HepG2 (cell line): ENCODE data around the gene GADD45B. TPM values are rescaled to one million over a fixed set of nuclear protein-coding genes. Genes with fewer than 3 reads are reported as not detected.
A peak's percentile ranks its signal among the peaks of the same experiment; 100 is the strongest.

Experiments used
- ATF1 ChIP-seq: IDR thresholded peaks from 2 replicates; pipeline ENCODE4 v1.6.1; 2016; ENCODE audit warnings: mild to moderate bottlenecking, control low read depth
- CREM ChIP-seq, 2 experiments: sonication (generic) in 1 of 2; formaldehyde crosslinking in 1 of 2; IDR thresholded peaks; 2 replicates each; pipeline versions ENCODE4 v1.4.0 to v1.6.1; 2016 to 2020; ENCODE audit warnings: antibody characterized with exemption in 1 of 2, mild to moderate bottlenecking in 1 of 2, missing genetic modification reagents in 1 of 2
- EP300 ChIP-seq, 3 experiments: sonication (generic) in 1 of 3; formaldehyde crosslinking in 1 of 3; IDR thresholded peaks; 2 replicates each; pipeline versions ENCODE4 v1.5.1 to v1.6.1; 2011 to 2020; ENCODE audit warnings: low read depth in 2 of 3, low read length in 2 of 3, borderline replicate concordance in 1 of 3, improper control_type of control experiment in 1 of 3, mild to moderate bottlenecking in 1 of 3, missing genetic modification reagents in 1 of 3, moderate library complexity in 1 of 3
- GPN1 ChIP-seq: sonication (generic); formaldehyde crosslinking; IDR thresholded peaks from 2 replicates; pipeline ENCODE4 v1.5.1; 2020; ENCODE audit warnings: missing genetic modification reagents, borderline replicate concordance
- KMT2A ChIP-seq: sonication (generic); formaldehyde crosslinking; IDR thresholded peaks from 2 replicates; pipeline ENCODE4 v1.4.0; 2020; ENCODE audit warnings: missing genetic modification reagents
- MED1 ChIP-seq: sonication (generic); formaldehyde crosslinking; IDR thresholded peaks from 2 replicates; pipeline ENCODE4 v1.4.0; 2020; ENCODE audit warnings: missing genetic modification reagents
- RFX3 ChIP-seq: IDR thresholded peaks from 2 replicates; pipeline ENCODE4 v1.6.1; 2016; ENCODE audit warnings: missing biosample characterization, missing genetic modification reagents
- STAG1 ChIP-seq: sonication (generic); formaldehyde crosslinking; IDR thresholded peaks from 2 replicates; pipeline ENCODE4 v1.4.0; 2020; ENCODE audit warnings: missing genetic modification reagents
- ZNF256 ChIP-seq: sonication (generic); formaldehyde crosslinking; conservative IDR thresholded peaks from 2 replicates; pipeline ENCODE4 v1.4.0; 2020; ENCODE audit warnings: missing genetic modification reagents
- ZNF263 ChIP-seq: sonication (generic); formaldehyde crosslinking; IDR thresholded peaks from 2 replicates; pipeline ENCODE4 v1.4.0; 2020; ENCODE audit warnings: missing genetic modification reagents
- ZNF468 ChIP-seq: sonication (generic); formaldehyde crosslinking; IDR thresholded peaks from 2 replicates; pipeline ENCODE4 v1.8.0; 2022; ENCODE audit warnings: mild to moderate bottlenecking, moderate library complexity, missing genetic modification reagents
- ZNF530 ChIP-seq: sonication (generic); formaldehyde crosslinking; IDR thresholded peaks from 2 replicates; pipeline ENCODE4 v1.5.0; 2020; ENCODE audit warnings: low read depth, mild to moderate bottlenecking, missing genetic modification reagents
- ZNF550 ChIP-seq: sonication (generic); formaldehyde crosslinking; IDR thresholded peaks from 2 replicates; pipeline ENCODE4 v1.4.0; 2020; ENCODE audit warnings: mild to moderate bottlenecking, missing genetic modification reagents, borderline replicate concordance
- ZNF556 ChIP-seq: sonication (generic); formaldehyde crosslinking; IDR thresholded peaks from 2 replicates; pipeline ENCODE4 v1.4.0; 2020; ENCODE audit warnings: mild to moderate bottlenecking, missing genetic modification reagents, borderline replicate concordance
- ZSCAN12 ChIP-seq: sonication (generic); formaldehyde crosslinking; IDR thresholded peaks from 2 replicates; pipeline ENCODE4 v1.9.0; 2021; ENCODE audit warnings: mild to moderate bottlenecking, missing genetic modification reagents
- polyA plus RNA-seq, 8 experiments: library from polyadenylated mRNA; depleted of rRNA in 3 of 8; stranded (reverse) in 7 of 8; unstranded in 1 of 8; fragments of >200 nt; fragmentation: Illumina TruSeq in 4 of 8; extraction: Trizol in 4 of 8; gene quantifications; 2 replicates each; pipeline versions ENCODE4 v1.2.1 to v1.2.3, GENCODE V29; 2011 to 2016; ENCODE audit warnings: low read depth in 4 of 8, missing spikeins in 1 of 8, mixed read lengths in 1 of 8; ENCODE audit not compliant: insufficient read depth in 1 of 8
- total RNA-seq, 5 experiments: library from RNA; depleted of rRNA; stranded (reverse); fragments of >200 nt; fragmentation: Illumina TruSeq; extraction: Trizol; gene quantifications; 2 replicates each; pipeline ENCODE4 v1.2.3, GENCODE V29; 2016; ENCODE audit warnings: low read depth in 1 of 5
- TF ChIP-seq, protein P1 (sequence below): sonication (generic); formaldehyde crosslinking; IDR thresholded peaks from 2 replicates; pipeline ENCODE4 v1.4.0; 2020; ENCODE audit warnings: mild to moderate bottlenecking, low read depth, missing genetic modification reagents
- TF ChIP-seq, protein P2 (sequence below): sonication (generic); formaldehyde crosslinking; IDR thresholded peaks from 2 replicates; pipeline ENCODE4 v1.5.0; 2020; ENCODE audit warnings: missing genetic modification reagents
- TF ChIP-seq, protein P3 (sequence below), 2 experiments: sonication (generic) in 1 of 2; formaldehyde crosslinking in 1 of 2; IDR thresholded peaks; 2 replicates each; pipeline versions ENCODE4 v1.4.0 to v1.6.1; 2018 to 2020; ENCODE audit warnings: missing genetic modification reagents in 2 of 2, borderline replicate concordance in 1 of 2, low read depth in 1 of 2, mild to moderate bottlenecking in 1 of 2, missing biosample characterization in 1 of 2
- TF ChIP-seq, protein P4 (sequence below): fragments of 450-650 bp; IDR thresholded peaks from 2 replicates; pipeline ENCODE4 v1.6.1; 2017; ENCODE audit warnings: mild to moderate bottlenecking

Gene GADD45B
- total and polyA plus RNA-seq, 2 of the 13 experiments (the other 11 are each of a cell fraction or from before 2014, with no cell fraction given), result 4.6 to 34.1 TPM

DNA sequence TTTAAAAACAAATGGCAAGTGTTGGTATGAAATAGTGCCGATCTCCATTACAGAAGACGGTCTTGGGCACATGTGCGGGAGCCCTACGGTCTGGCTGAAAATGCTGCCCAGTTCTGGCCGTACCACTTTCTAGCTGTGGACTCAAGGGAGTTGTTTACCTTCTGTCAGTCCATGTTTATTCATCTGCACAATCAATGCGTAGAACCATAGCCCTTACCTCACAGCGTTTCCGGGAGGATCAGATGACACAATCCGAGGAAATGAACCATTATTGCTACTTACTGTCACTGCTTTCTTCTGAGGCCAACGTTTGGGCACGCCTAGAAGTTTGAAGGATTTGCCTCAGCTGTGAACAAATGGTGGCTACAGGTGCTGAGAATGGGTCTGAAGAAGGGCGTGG, 31.2 kb downstream of the GADD45B start (continued):
- TF ChIP-seq, protein P1, sequence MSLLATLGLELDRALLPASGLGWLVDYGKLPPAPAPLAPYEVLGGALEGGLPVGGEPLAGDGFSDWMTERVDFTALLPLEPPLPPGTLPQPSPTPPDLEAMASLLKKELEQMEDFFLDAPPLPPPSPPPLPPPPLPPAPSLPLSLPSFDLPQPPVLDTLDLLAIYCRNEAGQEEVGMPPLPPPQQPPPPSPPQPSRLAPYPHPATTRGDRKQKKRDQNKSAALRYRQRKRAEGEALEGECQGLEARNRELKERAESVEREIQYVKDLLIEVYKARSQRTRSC (CRISPR knock-in tag), result no peak
- no peak for TF ChIP-seq ZSCAN12 (CRISPR knock-in tag)
- TF ChIP-seq MED1 (CRISPR knock-in tag), result peak; percentile 94
- no peak for TF ChIP-seq ZNF530 (CRISPR knock-in tag)
- no peak for TF ChIP-seq ZNF256 (CRISPR knock-in tag)
- no peak for TF ChIP-seq GPN1 (CRISPR knock-in tag)
- 0 out of 2 replicates have a peak, but pooled peaks have one; percentile 21 for TF ChIP-seq STAG1 (CRISPR knock-in tag)
- TF ChIP-seq, protein P2, sequence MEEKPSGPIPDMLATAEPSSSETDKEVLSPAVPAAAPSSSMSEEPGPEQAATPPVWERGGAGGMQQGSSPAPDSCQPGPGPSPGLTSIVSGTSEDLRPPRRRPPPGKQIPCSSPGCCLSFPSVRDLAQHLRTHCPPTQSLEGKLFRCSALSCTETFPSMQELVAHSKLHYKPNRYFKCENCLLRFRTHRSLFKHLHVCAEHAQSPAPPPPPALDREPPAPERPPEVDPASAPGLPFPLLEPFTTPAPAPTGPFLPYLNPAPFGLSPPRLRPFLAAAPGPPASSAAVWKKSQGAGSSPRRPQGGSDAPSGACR (CRISPR knock-in tag), result no peak
- TF ChIP-seq ATF1, result peak; percentile 70
- TF ChIP-seq ZNF263 (CRISPR knock-in tag), result no peak
- peak; percentile 73 for TF ChIP-seq CREM (IDR thresholded peaks at IDR 0.05)
- no peak for TF ChIP-seq CREM (CRISPR knock-in tag; IDR thresholded peaks at IDR 0.05)
- TF ChIP-seq, protein P3, sequence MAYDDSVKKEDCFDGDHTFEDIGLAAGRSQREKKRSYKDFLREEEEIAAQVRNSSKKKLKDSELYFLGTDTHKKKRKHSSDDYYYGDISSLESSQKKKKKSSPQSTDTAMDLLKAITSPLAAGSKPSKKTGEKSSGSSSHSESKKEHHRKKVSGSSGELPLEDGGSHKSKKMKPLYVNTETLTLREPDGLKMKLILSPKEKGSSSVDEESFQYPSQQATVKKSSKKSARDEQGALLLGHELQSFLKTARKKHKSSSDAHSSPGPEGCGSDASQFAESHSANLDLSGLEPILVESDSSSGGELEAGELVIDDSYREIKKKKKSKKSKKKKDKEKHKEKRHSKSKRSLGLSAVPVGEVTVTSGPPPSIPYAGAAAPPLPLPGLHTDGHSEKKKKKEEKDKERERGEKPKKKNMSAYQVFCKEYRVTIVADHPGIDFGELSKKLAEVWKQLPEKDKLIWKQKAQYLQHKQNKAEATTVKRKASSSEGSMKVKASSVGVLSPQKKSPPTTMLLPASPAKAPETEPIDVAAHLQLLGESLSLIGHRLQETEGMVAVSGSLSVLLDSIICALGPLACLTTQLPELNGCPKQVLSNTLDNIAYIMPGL (CRISPR knock-in tag; IDR thresholded peaks at IDR 0.05; ENCODE audit: borderline replicate concordance in 1 of 2, low read depth in 1 of 2), result 0 out of 4 replicates have a peak, but pooled peaks of 1 of the 2 experiments have one; percentile 34
- TF ChIP-seq KMT2A (CRISPR knock-in tag), result no peak
- TF ChIP-seq, protein P4, sequence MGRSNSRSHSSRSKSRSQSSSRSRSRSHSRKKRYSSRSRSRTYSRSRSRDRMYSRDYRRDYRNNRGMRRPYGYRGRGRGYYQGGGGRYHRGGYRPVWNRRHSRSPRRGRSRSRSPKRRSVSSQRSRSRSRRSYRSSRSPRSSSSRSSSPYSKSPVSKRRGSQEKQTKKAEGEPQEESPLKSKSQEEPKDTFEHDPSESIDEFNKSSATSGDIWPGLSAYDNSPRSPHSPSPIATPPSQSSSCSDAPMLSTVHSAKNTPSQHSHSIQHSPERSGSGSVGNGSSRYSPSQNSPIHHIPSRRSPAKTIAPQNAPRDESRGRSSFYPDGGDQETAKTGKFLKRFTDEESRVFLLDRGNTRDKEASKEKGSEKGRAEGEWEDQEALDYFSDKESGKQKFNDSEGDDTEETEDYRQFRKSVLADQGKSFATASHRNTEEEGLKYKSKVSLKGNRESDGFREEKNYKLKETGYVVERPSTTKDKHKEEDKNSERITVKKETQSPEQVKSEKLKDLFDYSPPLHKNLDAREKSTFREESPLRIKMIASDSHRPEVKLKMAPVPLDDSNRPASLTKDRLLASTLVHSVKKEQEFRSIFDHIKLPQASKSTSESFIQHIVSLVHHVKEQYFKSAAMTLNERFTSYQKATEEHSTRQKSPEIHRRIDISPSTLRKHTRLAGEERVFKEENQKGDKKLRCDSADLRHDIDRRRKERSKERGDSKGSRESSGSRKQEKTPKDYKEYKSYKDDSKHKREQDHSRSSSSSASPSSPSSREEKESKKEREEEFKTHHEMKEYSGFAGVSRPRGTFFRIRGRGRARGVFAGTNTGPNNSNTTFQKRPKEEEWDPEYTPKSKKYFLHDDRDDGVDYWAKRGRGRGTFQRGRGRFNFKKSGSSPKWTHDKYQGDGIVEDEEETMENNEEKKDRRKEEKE, result no peak
- no peak for TF ChIP-seq ZNF550 (CRISPR knock-in tag)
- TF ChIP-seq ZNF556, result no peak
- TF ChIP-seq EP300 (IDR thresholded peaks at IDR 0.05; ENCODE audit: low read depth in 2 of 2, low read length in 2 of 2), result peak in 1 of 2 experiments; percentile 63; a peak in 2 of 4 replicates
- no peak; the same call in 1 of the 2 replicates for TF ChIP-seq EP300 (CRISPR knock-in tag; IDR thresholded peaks at IDR 0.05; ENCODE audit: borderline replicate concordance)
- no peak for TF ChIP-seq ZNF468 (CRISPR knock-in tag)
- no peak for TF ChIP-seq RFX3 (CRISPR knock-in tag)
